ENCODE results near the gene EFCAB12. TPM values are rescaled to one million over a fixed set of nuclear protein-coding genes. Genes with fewer than 3 reads are reported as not detected.

EFCAB12 gene
- total and polyA plus RNA-seq, 2 of the 4 experiments (the other 2 are of a cell fraction) = under 0.01 to 0.17 TPM

- no peak overlapping the region for H2BK120ac ChIP-seq (ENCODE audit: low read depth, low read length)
- H2BK20ac ChIP-seq (ENCODE audit: low read depth, low read length) = no peak overlapping the region
- no peaks in the 10 kb centered on the region for H3K27me3 ChIP-seq (ENCODE audit: control insufficient read depth, insufficient read depth, low read length)
- H3K4ac ChIP-seq (ENCODE audit: low read depth, low read length) = no peak overlapping the region
- H3K18ac ChIP-seq (ENCODE audit: low read depth, low read length) = no peak overlapping the region
- no peak overlapping the region for H2AK5ac ChIP-seq (ENCODE audit: low read depth, low read length)
- no peak overlapping the region for H3K27ac ChIP-seq (ENCODE audit: insufficient read depth, low read length)
- no peak overlapping the region for H4K8ac ChIP-seq (ENCODE audit: low read depth in 2 of 2, low read length in 2 of 2)
- ATAC-seq (ENCODE audit: low read depth) (no peak), DNase-seq (no peak)
- H4K20me1 ChIP-seq (ENCODE audit: insufficient read depth, low read length) = no peaks in the 10 kb centered on the region
- H4K5ac ChIP-seq (ENCODE audit: low read depth, low read length) = no peak overlapping the region
- H4K91ac ChIP-seq (ENCODE audit: insufficient read depth, low read depth, low read length) = no peak overlapping the region
- peaks cover 4% of the 10 kb centered on the region; the same call in 1 of the 2 replicates for H3K4me1 ChIP-seq (ENCODE audit: control insufficient read depth, insufficient read depth, low read length)
- in situ Hi-C loops (cut with MboI; ENCODE audit: low sequenced_read_pairs) (loop anchor here (25.0 kb wide), 1 partner anchor 233 kb away; the partner anchor contains the start of gene PLXND1), dilution Hi-C loops (cut with HindIII; ENCODE audit: low sequenced_read_pairs, unreplicated experiment) (no loop called here), intact Hi-C loops (cut with micrococcal nuclease) (loop anchor here (5.0 kb wide), 1 partner anchor 223 kb away; no protein-coding TSS in a partner anchor)
- ChIA-PET POLR2A (ENCODE audit: unreplicated experiment) (no interaction called here), CTCF (no interaction called here)
- H3K4me3 ChIP-seq (ENCODE audit: insufficient read depth, low read depth, low read length) = no peak overlapping the region
- H2BK15ac ChIP-seq (ENCODE audit: low read depth, low read length) = no peak overlapping the region
- no peak overlapping the region for H2BK5ac ChIP-seq (ENCODE audit: low read depth, low read length, poor library complexity, severe bottlenecking)
- no peak overlapping the region for H2AK9ac ChIP-seq (replicated peaks; ENCODE audit: low read depth, low read length, poor library complexity)
- H3K23ac ChIP-seq (ENCODE audit: low read depth, low read length) = no peak overlapping the region
- no CpG with 5 or more reads among the region's 7 CpGs for WGBS, 2 experiments (ENCODE audit: extremely low coverage in 2 of 2, insufficient read length in 1 of 2)
- no peaks in the 10 kb centered on the region for H3K9me1 ChIP-seq (ENCODE audit: insufficient read depth, low read length)
- H2AFZ ChIP-seq (replicated peaks; ENCODE audit: low read length, poor library complexity) = no peak overlapping the region
- TF ChIP-seq ELK1 (IDR thresholded peaks at IDR 0.05; ENCODE audit: borderline replicate concordance, low read depth, low read length) = no peak
- no peak for TF ChIP-seq MAFK (IDR thresholded peaks at IDR 0.05; ENCODE audit: low read depth, low read length)
- TF ChIP-seq FOS (IDR thresholded peaks at IDR 0.05; ENCODE audit: low read depth, low read length) = no peak
- TF ChIP-seq MXI1 (IDR thresholded peaks at IDR 0.05; ENCODE audit: borderline replicate concordance, low read depth, low read length) = no peak
- TF ChIP-seq RCOR1 (IDR thresholded peaks at IDR 0.05; ENCODE audit: insufficient replicate concordance, low read length) = no peak
- TF ChIP-seq CTCF (conservative IDR thresholded peaks at IDR 0.05; ENCODE audit: low read depth, low read length) = no peak
- TF ChIP-seq CHD1 (IDR thresholded peaks at IDR 0.05; ENCODE audit: low read depth, low read length) = no peak
- no peak for TF ChIP-seq POLR2A (IDR thresholded peaks at IDR 0.05; ENCODE audit: low read depth, low read length)
- no peak for TF ChIP-seq NFE2L2 (IDR thresholded peaks at IDR 0.05; ENCODE audit: low read depth, low read length)
- 0 out of 4 replicates have a peak, but pooled peaks cover 0 to 3% of the 10 kb centered on the region in 2 experiments for H3K79me1 ChIP-seq (ENCODE audit: low read depth in 1 of 2, low read length in 2 of 2)
- H3K56ac ChIP-seq (ENCODE audit: extremely low read depth, insufficient read depth, low read length) = no peak overlapping the region
- H3K9ac ChIP-seq (ENCODE audit: low read depth, low read length) = no peak overlapping the region
- H3K36me3 ChIP-seq (ENCODE audit: control insufficient read depth, insufficient read depth, low read length) = no peaks in the 10 kb centered on the region
- no peak overlapping the region for H3K14ac ChIP-seq (replicated peaks; ENCODE audit: low read depth, low read length)
- no peak overlapping the region for H3K4me2 ChIP-seq (ENCODE audit: low read depth, low read length)
- no TSS peak for BruUV-seq (replicated peaks)
- H3K9me3 ChIP-seq (ENCODE audit: control insufficient read depth, insufficient read depth, low read length) = no peaks in the 10 kb centered on the region
Observed at GRCh38 chr3:129379582-129380358, 48.7 kb downstream of the EFCAB12 start.
